DND-41 (cell line): ENCODE measurements around the gene AGRN.

Experiments used
- EZH2 ChIP-seq: IDR thresholded peaks from 3 replicates; pipeline ENCODE4 v1.6.1; 2012; ENCODE audit warnings: borderline replicate concordance, low read depth, mild to moderate bottlenecking, moderate library complexity, low read length, inconsistent platforms; ENCODE audit not compliant: severe bottlenecking
- TF ChIP-seq, protein P1 (sequence below): IDR thresholded peaks from 2 replicates; pipeline ENCODE4 v1.5.1; 2012; ENCODE audit warnings: borderline replicate concordance, low read length, moderate library complexity, mild to moderate bottlenecking; ENCODE audit not compliant: poor library complexity, severe bottlenecking; ENCODE audit errors: extremely low read depth

DNA sequence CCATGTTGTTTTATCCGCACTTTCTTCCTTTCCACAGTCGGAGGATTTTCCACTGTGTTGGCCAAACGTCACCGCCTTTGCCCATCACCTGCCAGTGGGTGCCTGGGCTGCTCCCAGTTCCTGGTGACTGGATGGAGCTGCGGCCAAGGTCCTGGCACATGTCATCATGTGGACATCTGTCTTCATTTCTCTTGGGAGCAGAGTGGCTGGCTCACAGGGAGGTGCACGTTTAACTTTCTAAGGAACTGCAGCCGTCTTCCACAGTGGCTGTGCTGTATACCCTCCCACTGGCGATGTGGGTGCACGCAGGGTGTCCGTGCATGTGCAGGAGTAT lies 73.7 kb downstream of the AGRN start:
- no peak for TF ChIP-seq EZH2
- TF ChIP-seq, protein P1, sequence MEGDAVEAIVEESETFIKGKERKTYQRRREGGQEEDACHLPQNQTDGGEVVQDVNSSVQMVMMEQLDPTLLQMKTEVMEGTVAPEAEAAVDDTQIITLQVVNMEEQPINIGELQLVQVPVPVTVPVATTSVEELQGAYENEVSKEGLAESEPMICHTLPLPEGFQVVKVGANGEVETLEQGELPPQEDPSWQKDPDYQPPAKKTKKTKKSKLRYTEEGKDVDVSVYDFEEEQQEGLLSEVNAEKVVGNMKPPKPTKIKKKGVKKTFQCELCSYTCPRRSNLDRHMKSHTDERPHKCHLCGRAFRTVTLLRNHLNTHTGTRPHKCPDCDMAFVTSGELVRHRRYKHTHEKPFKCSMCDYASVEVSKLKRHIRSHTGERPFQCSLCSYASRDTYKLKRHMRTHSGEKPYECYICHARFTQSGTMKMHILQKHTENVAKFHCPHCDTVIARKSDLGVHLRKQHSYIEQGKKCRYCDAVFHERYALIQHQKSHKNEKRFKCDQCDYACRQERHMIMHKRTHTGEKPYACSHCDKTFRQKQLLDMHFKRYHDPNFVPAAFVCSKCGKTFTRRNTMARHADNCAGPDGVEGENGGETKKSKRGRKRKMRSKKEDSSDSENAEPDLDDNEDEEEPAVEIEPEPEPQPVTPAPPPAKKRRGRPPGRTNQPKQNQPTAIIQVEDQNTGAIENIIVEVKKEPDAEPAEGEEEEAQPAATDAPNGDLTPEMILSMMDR = no peak
